Measurements from ENCODE around the gene NADSYN1. TPM values are rescaled to one million over a fixed set of nuclear protein-coding genes. Genes with fewer than 3 reads are reported as not detected.

NADSYN1 gene
- polyA plus RNA-seq, 5 donors: 44.4 to 81.0 (median 64.1) TPM

DNA sequence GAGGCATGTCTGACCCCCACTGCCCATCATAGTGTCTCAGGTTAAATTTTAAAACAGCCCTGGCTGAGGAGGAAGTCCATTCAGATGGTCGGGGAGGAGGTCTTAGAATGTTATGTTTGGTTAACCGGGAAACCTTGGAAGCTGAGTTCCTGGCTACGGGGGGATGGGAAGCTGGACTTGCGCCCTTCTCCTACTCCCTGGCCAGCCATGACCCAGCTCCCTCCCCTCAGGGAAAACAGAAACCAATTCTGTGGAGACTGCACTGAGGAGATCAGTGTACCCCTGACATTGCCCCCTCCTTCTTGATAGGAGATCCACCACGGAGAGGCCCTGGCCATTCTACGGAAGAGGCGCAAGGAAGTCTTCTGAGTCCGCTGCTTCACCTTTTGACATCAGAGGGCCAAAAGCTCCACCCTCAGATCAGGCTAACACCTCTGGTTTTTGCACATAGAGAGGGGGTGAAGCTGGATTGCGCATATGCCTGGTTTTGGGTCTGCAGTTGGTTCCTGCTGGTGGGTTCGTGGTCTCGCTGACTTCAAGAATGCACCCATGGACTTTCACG lies 92.5 kb downstream of the NADSYN1 start:
- no peak for DNase-seq

- no peak for DNase-seq
Measured at GRCh38 chr11:71548120-71548519, 95.1 kb downstream of the NADSYN1 start, which contains the start of gene KRTAP5-9. KRTAP5-9 (plus strand) TSS chr11:71548420; CDS start chr11:71548658, 238 bp downstream.

DNA sequence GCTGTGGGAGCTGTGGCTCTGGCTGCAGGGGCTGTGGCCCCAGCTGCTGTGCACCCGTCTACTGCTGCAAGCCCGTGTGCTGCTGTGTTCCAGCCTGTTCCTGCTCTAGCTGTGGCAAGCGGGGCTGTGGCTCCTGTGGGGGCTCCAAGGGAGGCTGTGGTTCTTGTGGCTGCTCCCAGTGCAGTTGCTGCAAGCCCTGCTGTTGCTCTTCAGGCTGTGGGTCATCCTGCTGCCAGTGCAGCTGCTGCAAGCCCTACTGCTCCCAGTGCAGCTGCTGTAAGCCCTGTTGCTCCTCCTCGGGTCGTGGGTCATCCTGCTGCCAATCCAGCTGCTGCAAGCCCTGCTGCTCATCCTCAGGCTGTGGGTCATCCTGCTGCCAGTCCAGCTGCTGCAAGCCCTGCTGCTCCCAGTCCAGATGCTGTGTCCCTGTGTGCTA lies 95.7 kb downstream of the NADSYN1 start:
- DNase-seq: no peak

Other genes with a start within 250 kb of the NADSYN1 start
- gene SHANK2, start 200.6 kb upstream of the NADSYN1 start, polyA plus RNA-seq (ENCODE audit: insufficient read depth in 1 of 5, insufficient read length in 5 of 5, low replicate concordance in 1 of 5): 10 to 100 TPM; 16.1 to 26.4 (median 21.2) TPM
- 10 to 100 TPM; 17.5 to 38.5 (median 25.9) TPM for gene DHCR7, start 4.8 kb upstream of the NADSYN1 start, polyA plus RNA-seq (ENCODE audit: insufficient read depth in 1 of 5, insufficient read length in 5 of 5, low replicate concordance in 1 of 5)
- under 1 TPM in 2 of 5 donors, not detected in 3; 0.13 to 0.17 TPM for gene KRTAP5-7, start 74.1 kb downstream of the NADSYN1 start, polyA plus RNA-seq (ENCODE audit: insufficient read depth in 1 of 5, insufficient read length in 5 of 5, low replicate concordance in 1 of 5)
- under 1 TPM in 1 of 5 donors, not detected in 4; 0.15 TPM for gene KRTAP5-8, start 84.8 kb downstream of the NADSYN1 start, polyA plus RNA-seq (ENCODE audit: insufficient read depth in 1 of 5, insufficient read length in 5 of 5, low replicate concordance in 1 of 5)
- under 1 TPM; 0.13 to 0.57 (median 0.34) TPM for gene KRTAP5-9, start 95.2 kb downstream of the NADSYN1 start, polyA plus RNA-seq (ENCODE audit: insufficient read depth in 1 of 5, insufficient read length in 5 of 5, low replicate concordance in 1 of 5)
- under 1 TPM in 4 of 5 donors, not detected in 1; 0.10 to 0.22 (median 0.19) TPM for gene KRTAP5-10, start 112.4 kb downstream of the NADSYN1 start, polyA plus RNA-seq (ENCODE audit: insufficient read depth in 1 of 5, insufficient read length in 5 of 5, low replicate concordance in 1 of 5)
- gene KRTAP5-11, start 129.7 kb downstream of the NADSYN1 start, polyA plus RNA-seq (ENCODE audit: insufficient read depth in 1 of 5, insufficient read length in 5 of 5, low replicate concordance in 1 of 5): under 1 TPM in 2 of 5 donors, not detected in 3; 0.33 to 0.37 TPM